Inferior parietal cortex (tissue), 1 donor: ENCODE results near the gene LIPH.

Experiments
- DNase-seq: peaks from one replicate; pipeline ENCODE4 v3.0.0-alpha.2; 2016; ENCODE audit errors: extremely low spot score

LIPH gene

GRCh38 chr3:185540695-185541094, 11.7 kb downstream of the LIPH start:
- no peak for DNase-seq

- no peak for DNase-seq
These were observed 12.5 kb downstream of the LIPH start for GRCh38 chr3:185539934-185540333.

- no peak for DNase-seq
These were observed 14.9 kb downstream of the LIPH start for GRCh38 chr3:185537369-185537970.

GRCh38 chr3:185534511-185534910, 17.9 kb downstream of the LIPH start:
- DNase-seq: no peak

GRCh38 chr3:185532901-185533300, 19.5 kb downstream of the LIPH start:
- no peak for DNase-seq

GRCh38 chr3:185530856-185531255, 21.5 kb downstream of the LIPH start:
- no peak for DNase-seq

- no peak for DNase-seq
These were observed 23.9 kb downstream of the LIPH start for GRCh38 chr3:185528532-185528931.

- DNase-seq: no peak
These were observed 25.0 kb downstream of the LIPH start for GRCh38 chr3:185527364-185527763.

- no peak for DNase-seq
These were observed 25.9 kb downstream of the LIPH start for GRCh38 chr3:185526349-185526951.

GRCh38 chr3:185521349-185522138, 30.8 kb downstream of the LIPH start:
- DNase-seq: no peak

GRCh38 chr3:185519021-185519420, 33.4 kb downstream of the LIPH start:
- no peak for DNase-seq

GRCh38 chr3:185517387-185518130, 34.8 kb downstream of the LIPH start:
- DNase-seq: no peak

GRCh38 chr3:185511711-185512110, 40.7 kb downstream of the LIPH start:
- DNase-seq: no peak

- no peak for DNase-seq
These were observed 43.9 kb downstream of the LIPH start for GRCh38 chr3:185508335-185508991.

- no peak for DNase-seq
These were observed 44.5 kb downstream of the LIPH start for GRCh38 chr3:185507883-185508282.

- no peak for DNase-seq
These were observed 47.8 kb downstream of the LIPH start for GRCh38 chr3:185504636-185505035.

GRCh38 chr3:185503521-185503920, 48.9 kb downstream of the LIPH start:
- no peak for DNase-seq

GRCh38 chr3:185502987-185503386, 49.4 kb downstream of the LIPH start:
- no peak for DNase-seq

GRCh38 chr3:185498503-185499396, 53.6 kb downstream of the LIPH start, which contains the start of gene TMEM41A:
TMEM41A (minus strand) TSS chr3:185499035; CDS start chr3:185498961, 74 bp downstream.
- DNase-seq: peak; percentile 88

- no peak for DNase-seq
These were observed 62.1 kb downstream of the LIPH start for GRCh38 chr3:185490241-185490640.

- DNase-seq: no peak
These were observed 62.9 kb downstream of the LIPH start for GRCh38 chr3:185489462-185489861.
